Peyer's patch (tissue), 4 donors: Measurements from ENCODE around the gene KCMF1. TPM values are rescaled to one million over a fixed set of nuclear protein-coding genes. Genes with fewer than 3 reads are reported as not detected.

Experiments used
- DNase-seq, 3 donors: peaks; one replicate each; pipeline ENCODE4 v3.0.0-alpha.2; 2017 to 2019
- H3K27ac ChIP-seq, 4 donors: fragments of 200-600 bp; sonication (generic); one replicate each; pipeline ENCODE4 v1.5.1; 2016 to 2019
- H3K27me3 ChIP-seq, 2 donors: fragments of 200-600 bp; sonication (generic); one replicate each; pipeline ENCODE4 v1.5.1; 2019
- H3K36me3 ChIP-seq, 3 donors: fragments of 200-600 bp; sonication (generic); one replicate each; pipeline ENCODE4 v1.5.1; 2016 to 2019
- H3K4me1 ChIP-seq, 4 donors: fragments of 200-600 bp; sonication (generic); one replicate each; pipeline ENCODE4 v1.5.1; 2016 to 2019
- H3K4me3 ChIP-seq, 4 donors: fragments of 200-600 bp; sonication (generic); 1 replicate in 3 of 4; 2 replicates in 1 of 4; pipeline ENCODE4 v1.5.1; 2016 to 2019; ENCODE audit warnings: mild to moderate bottlenecking in 1 of 4
- H3K9me3 ChIP-seq, 4 donors: fragments of 200-600 bp; sonication (generic); one replicate each; pipeline ENCODE4 v1.5.1; 2016 to 2019; ENCODE audit warnings: mild to moderate bottlenecking in 1 of 4
- CTCF ChIP-seq, 6 experiments: fragments of 450-650 bp in 4 of 6; fragments of 200-600 bp in 2 of 6; sonication (generic) in 1 of 6; IDR thresholded peaks; one replicate each; pipeline ENCODE4 v1.5.1; 2017 to 2019; ENCODE audit warnings: antibody characterized with exemption in 6 of 6, mild to moderate bottlenecking in 3 of 6, moderate library complexity in 1 of 6
- POLR2A ChIP-seq, 2 donors: fragments of 450-650 bp; IDR thresholded peaks; one replicate each; pipeline ENCODE4 v1.5.1; 2017; ENCODE audit warnings: antibody characterized with exemption in 2 of 2, mild to moderate bottlenecking in 2 of 2, moderate library complexity in 2 of 2
- total RNA-seq, 4 donors: library from RNA; depleted of rRNA; stranded (reverse); fragments of >200 nt; gene quantifications; one replicate each; pipeline ENCODE4 v1.1.0, GENCODE V29; 2016

The KCMF1 gene
- total RNA-seq, 4 donors from 2014 or later = 28.1 to 66.5 (median 44.3) TPM

DNA sequence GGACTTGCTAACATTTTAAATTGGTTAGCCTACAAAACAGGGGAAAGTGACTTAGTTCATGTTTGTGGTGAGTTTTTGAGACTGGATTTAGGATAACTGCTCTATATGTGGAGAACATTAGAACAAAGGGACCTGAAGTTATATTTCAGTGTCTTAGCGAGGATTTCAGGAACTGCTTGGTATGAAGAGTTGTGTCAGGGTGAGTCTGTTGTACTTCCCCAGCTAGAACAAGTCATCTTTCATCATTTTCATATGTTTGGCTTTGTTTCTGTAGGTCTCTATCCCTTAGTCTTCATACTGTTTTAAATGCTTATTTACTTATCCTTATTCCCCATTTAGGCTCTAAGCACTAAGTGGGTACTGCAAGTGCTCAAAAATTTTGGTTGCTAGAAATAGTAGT lies 41.9 kb downstream of the KCMF1 start:
- H3K27ac ChIP-seq = no peak overlapping the region
- H3K36me3 ChIP-seq = peaks cover 0 to 1% (median 0%) of the 10 kb centered on the region in 3 donors
- H3K4me3 ChIP-seq = no peak overlapping the region
- TF ChIP-seq POLR2A (IDR thresholded peaks at IDR 0.05) (no peak), CTCF (IDR thresholded peaks at IDR 0.05) (no peak)
- no peaks in the 10 kb centered on the region for H3K27me3 ChIP-seq
- no peak for DNase-seq
- no peaks in the 10 kb centered on the region for H3K9me3 ChIP-seq
- H3K4me1 ChIP-seq = peaks cover 0 to 30% (median 0%) of the 10 kb centered on the region in 4 donors

DNA sequence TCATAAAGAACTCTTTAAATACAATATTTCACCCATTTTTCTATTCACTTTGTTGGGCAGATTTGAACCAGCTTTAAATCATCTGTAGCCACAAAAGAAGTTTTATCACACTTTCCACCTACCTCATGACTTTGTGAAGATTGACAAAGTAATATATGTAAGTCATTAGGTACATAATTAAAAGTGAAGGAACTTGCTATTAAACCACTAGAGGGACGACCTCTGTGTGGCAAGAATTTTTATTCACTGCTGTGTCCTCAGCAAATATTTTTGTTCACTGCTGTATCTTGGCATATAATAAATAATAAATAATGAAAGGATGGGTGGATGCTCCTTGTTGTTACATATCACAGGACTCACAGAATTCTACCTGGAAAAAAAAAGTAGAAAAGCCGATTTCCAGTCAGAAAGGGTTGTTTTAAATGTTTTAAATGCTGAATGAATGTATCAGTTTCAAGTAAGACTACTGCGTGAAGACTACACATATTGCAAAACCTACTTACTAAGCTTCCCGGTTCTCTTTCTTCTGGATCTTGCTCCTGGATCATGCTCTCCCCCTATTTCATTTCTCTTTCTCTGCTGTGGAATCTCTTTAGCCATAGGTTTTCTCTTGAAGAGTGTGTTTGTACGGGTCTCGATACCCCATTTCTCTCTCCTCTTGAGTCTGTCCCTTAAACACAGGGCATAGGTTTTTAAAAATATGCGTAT lies 44.8 kb downstream of the KCMF1 start:
- H3K27ac ChIP-seq = no peak overlapping the region

DNA sequence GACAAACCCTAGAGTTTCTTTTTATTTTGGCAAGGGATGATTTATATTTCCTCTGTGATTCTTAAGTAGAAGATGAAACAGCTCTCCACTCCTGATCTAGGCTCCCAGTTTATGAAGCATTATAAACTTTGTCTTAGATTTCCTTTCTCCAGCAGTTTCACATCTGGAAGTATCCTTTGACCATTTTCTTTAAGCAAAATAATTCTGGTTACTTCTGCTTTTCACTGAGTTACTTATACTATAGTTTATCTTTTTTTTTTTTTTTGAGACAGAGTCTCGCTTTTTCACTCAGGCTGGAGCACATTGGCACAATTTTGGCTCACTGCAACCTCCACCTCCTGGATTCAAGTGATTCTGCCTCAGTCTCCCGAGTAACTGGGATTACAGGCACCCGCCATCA lies 45.5 kb downstream of the KCMF1 start:
- Histone ChIP-seq H3K27me3 (no peaks in the 10 kb centered on the region), H3K36me3 (no peaks in the 10 kb centered on the region), H3K4me1 (peaks cover 0 to 35% (median 2%) of the 10 kb centered on the region in 4 donors), H3K4me3 (no peak overlapping the region), H3K27ac (no peak overlapping the region), H3K9me3 (no peaks in the 10 kb centered on the region)
- TF ChIP-seq POLR2A (IDR thresholded peaks at IDR 0.05) = no peak
- TF ChIP-seq CTCF (IDR thresholded peaks at IDR 0.05) = no peak
- DNase-seq = no peak

More for the DNA sequence above, 44.8 kb downstream of the KCMF1 start:
- Histone ChIP-seq H3K4me1 (peaks cover 0 to 35% (median 2%) of the 10 kb centered on the region in 4 donors), H3K36me3 (no peaks in the 10 kb centered on the region), H3K27me3 (no peaks in the 10 kb centered on the region), H3K9me3 (no peaks in the 10 kb centered on the region), H3K4me3 (no peak overlapping the region)
- no peak for DNase-seq
- TF ChIP-seq POLR2A (IDR thresholded peaks at IDR 0.05) (no peak), CTCF (IDR thresholded peaks at IDR 0.05) (peak in 3 of 6 experiments; percentile 5 to 14 (median 5))

- H3K27ac ChIP-seq = no peak overlapping the region
- H3K4me3 ChIP-seq = no peak overlapping the region
- no peak for TF ChIP-seq POLR2A (IDR thresholded peaks at IDR 0.05)
- TF ChIP-seq CTCF (IDR thresholded peaks at IDR 0.05) = peak in 2 of 6 experiments; percentile 25 to 36
- DNase-seq = no peak
- H3K4me1 ChIP-seq = peaks cover 0 to 35% (median 2%) of the 10 kb centered on the region in 4 donors
- H3K9me3 ChIP-seq = no peaks in the 10 kb centered on the region
- H3K36me3 ChIP-seq = no peaks in the 10 kb centered on the region
- no peaks in the 10 kb centered on the region for H3K27me3 ChIP-seq
Measured at GRCh38 chr2:85017411-85018048, 46.6 kb downstream of the KCMF1 start.

- Histone ChIP-seq H3K4me3 (no peak overlapping the region), H3K27me3 (no peaks in the 10 kb centered on the region), H3K36me3 (no peaks in the 10 kb centered on the region), H3K27ac (no peak overlapping the region), H3K9me3 (no peaks in the 10 kb centered on the region), H3K4me1 (peaks cover 0 to 35% (median 2%) of the 10 kb centered on the region in 4 donors)
- no peak for DNase-seq
- no peak for TF ChIP-seq POLR2A (IDR thresholded peaks at IDR 0.05)
- no peak for TF ChIP-seq CTCF (IDR thresholded peaks at IDR 0.05)
Measured at GRCh38 chr2:85018049-85018447, 47.1 kb downstream of the KCMF1 start.
